ENCODE data around the gene DUS1L.

DUS1L gene

DNA sequence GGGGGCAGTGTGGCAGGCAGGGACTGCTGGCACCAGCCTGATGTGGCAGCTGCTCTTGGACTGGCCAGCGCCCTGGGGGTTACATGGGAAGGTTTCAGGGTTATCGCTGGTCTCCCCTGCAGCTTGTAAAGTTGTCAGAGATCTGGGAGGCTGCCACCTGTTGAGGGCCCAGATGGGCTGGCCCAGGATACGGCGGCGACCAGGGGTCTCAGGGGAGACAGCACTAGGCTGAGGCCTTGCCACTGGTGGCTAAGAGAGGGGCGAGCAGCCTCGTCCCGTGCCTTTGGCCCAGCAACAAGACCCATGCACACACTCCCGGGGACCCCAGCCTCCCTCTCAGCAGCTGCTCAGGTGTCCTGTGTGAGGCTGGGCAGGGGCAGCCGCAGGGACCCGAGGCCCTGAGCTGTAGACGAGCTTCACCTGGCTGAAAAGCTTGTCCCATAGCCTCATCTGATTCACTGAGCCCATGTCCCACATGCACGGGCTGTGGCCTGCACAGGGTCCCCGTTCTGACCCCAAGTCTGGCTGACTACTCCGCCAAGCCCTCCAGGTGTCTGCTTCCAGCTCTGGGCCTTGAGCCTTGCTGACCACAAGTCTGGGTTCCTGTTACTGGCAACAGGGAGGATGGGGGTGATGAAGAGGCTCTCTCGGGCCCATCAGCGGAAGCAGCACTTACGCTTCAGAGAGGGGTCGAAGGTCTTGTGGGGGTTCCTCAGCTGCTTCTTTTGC, 6.2 kb downstream of the DUS1L start:
- TF ChIP-seq, protein P1, sequence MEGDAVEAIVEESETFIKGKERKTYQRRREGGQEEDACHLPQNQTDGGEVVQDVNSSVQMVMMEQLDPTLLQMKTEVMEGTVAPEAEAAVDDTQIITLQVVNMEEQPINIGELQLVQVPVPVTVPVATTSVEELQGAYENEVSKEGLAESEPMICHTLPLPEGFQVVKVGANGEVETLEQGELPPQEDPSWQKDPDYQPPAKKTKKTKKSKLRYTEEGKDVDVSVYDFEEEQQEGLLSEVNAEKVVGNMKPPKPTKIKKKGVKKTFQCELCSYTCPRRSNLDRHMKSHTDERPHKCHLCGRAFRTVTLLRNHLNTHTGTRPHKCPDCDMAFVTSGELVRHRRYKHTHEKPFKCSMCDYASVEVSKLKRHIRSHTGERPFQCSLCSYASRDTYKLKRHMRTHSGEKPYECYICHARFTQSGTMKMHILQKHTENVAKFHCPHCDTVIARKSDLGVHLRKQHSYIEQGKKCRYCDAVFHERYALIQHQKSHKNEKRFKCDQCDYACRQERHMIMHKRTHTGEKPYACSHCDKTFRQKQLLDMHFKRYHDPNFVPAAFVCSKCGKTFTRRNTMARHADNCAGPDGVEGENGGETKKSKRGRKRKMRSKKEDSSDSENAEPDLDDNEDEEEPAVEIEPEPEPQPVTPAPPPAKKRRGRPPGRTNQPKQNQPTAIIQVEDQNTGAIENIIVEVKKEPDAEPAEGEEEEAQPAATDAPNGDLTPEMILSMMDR (IDR thresholded peaks at IDR 0.05; ENCODE audit: low read depth, low read length): no peak
- no peak for TF ChIP-seq EZH2phosphoT487 (IDR thresholded peaks at IDR 0.05; ENCODE audit: low read depth)
- H4K20me1 ChIP-seq (ENCODE audit: insufficient read depth, low read length): no peaks in the 10 kb centered on the region
- H3K9ac ChIP-seq (ENCODE audit: low read length): no peak overlapping the region

GRCh38 chr17:82058855-82059249, 6.8 kb downstream of the DUS1L start:
- Histone ChIP-seq H3K9me3 (ENCODE audit: insufficient read depth, low read length) (no peaks in the 10 kb centered on the region), H3K27me3 (ENCODE audit: low read depth, low read length) (no peaks in the 10 kb centered on the region), H3K36me3 (replicated peaks; ENCODE audit: low read depth, low read length) (peaks cover 36% of the 10 kb centered on the region), H3K79me2 (ENCODE audit: low read length) (peaks cover 6% of the 10 kb centered on the region), H3K4me3 (ENCODE audit: low read length) (no peak overlapping the region), H3K9ac (ENCODE audit: low read length) (no peak overlapping the region), H4K20me1 (ENCODE audit: insufficient read depth, low read length) (no peaks in the 10 kb centered on the region), H3K4me2 (ENCODE audit: low read length) (no peak overlapping the region), H3K4me1 (ENCODE audit: low read length) (peaks cover 1% of the 10 kb centered on the region), H2AFZ (ENCODE audit: low read depth, low read length) (no peak overlapping the region), H3K27ac (ENCODE audit: low read length) (no peak overlapping the region)
- TF ChIP-seq, protein P1 (IDR thresholded peaks at IDR 0.05; ENCODE audit: low read depth, low read length): no peak
- no peak for TF ChIP-seq EZH2phosphoT487 (IDR thresholded peaks at IDR 0.05; ENCODE audit: low read depth)

More for the DNA sequence above, 6.2 kb downstream of the DUS1L start:
- H2AFZ ChIP-seq (ENCODE audit: low read depth, low read length): no peak overlapping the region
- no peak overlapping the region for H3K4me3 ChIP-seq (ENCODE audit: low read length)
- no peak overlapping the region for H3K4me2 ChIP-seq (ENCODE audit: low read length)
- peaks cover 7% of the 10 kb centered on the region for H3K4me1 ChIP-seq (ENCODE audit: low read length)
- H3K27me3 ChIP-seq (ENCODE audit: low read depth, low read length): no peaks in the 10 kb centered on the region
- H3K36me3 ChIP-seq (replicated peaks; ENCODE audit: low read depth, low read length): peaks cover 37% of the 10 kb centered on the region
- no peak overlapping the region for H3K27ac ChIP-seq (ENCODE audit: low read length)
- peaks cover 12% of the 10 kb centered on the region for H3K79me2 ChIP-seq (ENCODE audit: low read length)
- H3K9me3 ChIP-seq (ENCODE audit: insufficient read depth, low read length): no peaks in the 10 kb centered on the region

- Histone ChIP-seq H3K4me1 (ENCODE audit: low read length) (no peaks in the 10 kb centered on the region), H3K27ac (ENCODE audit: low read length) (no peak overlapping the region), H3K9me3 (ENCODE audit: insufficient read depth, low read length) (no peaks in the 10 kb centered on the region), H3K79me2 (ENCODE audit: low read length) (peaks cover 2% of the 10 kb centered on the region; the same call in 1 of the 2 replicates), H2AFZ (ENCODE audit: low read depth, low read length) (no peak overlapping the region), H3K4me3 (ENCODE audit: low read length) (no peak overlapping the region), H3K9ac (ENCODE audit: low read length) (no peak overlapping the region), H3K4me2 (ENCODE audit: low read length) (no peak overlapping the region), H4K20me1 (ENCODE audit: insufficient read depth, low read length) (no peaks in the 10 kb centered on the region), H3K36me3 (replicated peaks; ENCODE audit: low read depth, low read length) (peaks cover 31% of the 10 kb centered on the region), H3K27me3 (ENCODE audit: low read depth, low read length) (no peaks in the 10 kb centered on the region)
- TF ChIP-seq, protein P1 (IDR thresholded peaks at IDR 0.05; ENCODE audit: low read depth, low read length): no peak
- no peak for TF ChIP-seq EZH2phosphoT487 (IDR thresholded peaks at IDR 0.05; ENCODE audit: low read depth)
Measured at GRCh38 chr17:82058230-82058854, 7.3 kb downstream of the DUS1L start.
